Spleen (tissue), 11 donors: ENCODE data around the gene TIPARP. TPM values are rescaled to one million over a fixed set of nuclear protein-coding genes. Genes with fewer than 3 reads are reported as not detected.

ENCODE experiments used
- DNase-seq: peaks from one replicate; pipeline ENCODE4 v3.0.0-alpha.2; 2020
- H3K27ac ChIP-seq, 8 donors: fragments of 200-600 bp; sonication (generic) in 7 of 8; 1 replicate in 4 of 8; 2 replicates in 4 of 8; pipeline versions ENCODE4 v1.5.0 to v1.8.0; 2016 to 2021; ENCODE audit warnings: inconsistent platforms in 4 of 8, mild to moderate bottlenecking in 4 of 8, moderate library complexity in 1 of 8
- H3K27me3 ChIP-seq, 7 donors: fragments of 200-600 bp; sonication (generic) in 6 of 7; replicated peaks in 1 of 7; 1 replicate in 4 of 7; 2 replicates in 3 of 7; pipeline versions ENCODE4 v1.5.0 to v1.8.0; 2016 to 2021; ENCODE audit warnings: inconsistent platforms in 3 of 7, mild to moderate bottlenecking in 1 of 7
- H3K36me3 ChIP-seq, 6 donors: fragments of 200-600 bp; sonication (generic) in 5 of 6; 1 replicate in 4 of 6; 2 replicates in 2 of 6; pipeline versions ENCODE4 v1.5.0 to v1.8.0; 2016 to 2021; ENCODE audit warnings: inconsistent platforms in 2 of 6
- H3K4me1 ChIP-seq, 6 donors: fragments of 200-600 bp; sonication (generic) in 5 of 6; 1 replicate in 3 of 6; 2 replicates in 3 of 6; pipeline versions ENCODE4 v1.5.0 to v1.8.0; 2016 to 2021; ENCODE audit warnings: inconsistent platforms in 3 of 6
- H3K4me3 ChIP-seq, 8 donors: fragments of 200-600 bp; sonication (generic) in 7 of 8; 1 replicate in 4 of 8; 2 replicates in 4 of 8; pipeline versions ENCODE4 v1.5.0 to v1.8.0; 2016 to 2021; ENCODE audit warnings: inconsistent platforms in 4 of 8, mild to moderate bottlenecking in 4 of 8, moderate library complexity in 2 of 8
- H3K9me3 ChIP-seq, 8 donors: fragments of 200-600 bp; sonication (generic) in 7 of 8; 1 replicate in 4 of 8; 2 replicates in 4 of 8; pipeline versions ENCODE4 v1.5.0 to v1.8.0; 2016 to 2021; ENCODE audit warnings: inconsistent platforms in 4 of 8
- CTCF ChIP-seq, 11 experiments: fragments of 200-600 bp in 7 of 11; fragments of 450-650 bp in 4 of 11; sonication (generic) in 4 of 11; IDR thresholded peaks in 8 of 11; conservative IDR thresholded peaks in 3 of 11; 1 replicate in 7 of 11; 2 replicates in 4 of 11; pipeline versions ENCODE4 v1.4.0 to v1.8.0; 2016 to 2021; ENCODE audit warnings: antibody characterized with exemption in 11 of 11, inconsistent platforms in 4 of 11, mild to moderate bottlenecking in 1 of 11
- POLR2A ChIP-seq, 3 donors: fragments of 450-650 bp; IDR thresholded peaks; one replicate each; pipeline ENCODE4 v1.5.1; 2017; ENCODE audit warnings: antibody characterized with exemption in 3 of 3, mild to moderate bottlenecking in 1 of 3
- POLR2AphosphoS5 ChIP-seq, 3 donors: sonication (generic); formaldehyde crosslinking; IDR thresholded peaks; one replicate each; pipeline ENCODE4 v1.5.1; 2017; ENCODE audit warnings: antibody characterized with exemption in 3 of 3
- whole genome bisulfite sequencing, 5 donors: extraction: QIAGEN DNeasy Blood & Tissue Kit in 3 of 5; methylation state at CpG; one replicate each; pipeline versions ENCODE4 v1.1.5 to v1.1.7; 2013 to 2018; 5-methylcytosine and 5-hydroxymethylcytosine counted together
- intact Hi-C: fragments of 100-400 bp; cut with DNase I; formaldehyde crosslinking; loops from one replicate; pipeline ENCODE4 v1.15.0; 2023; ENCODE audit warnings: low total_unique reads
- polyA plus RNA-seq, 3 donors: library from polyadenylated mRNA; stranded (reverse); fragments of 200-250 nt; gene quantifications; one replicate each; pipeline ENCODE4 v1.2.1, GENCODE V29; 2013
- total RNA-seq, 7 donors: library from RNA; depleted of rRNA in 3 of 7; stranded (reverse); fragments of >200 nt in 3 of 7; fragmentation: NEBNext Ultra II Directional in 4 of 7; extraction: Animal tissue kit (Norgen Biotek cat#: 25700) in 4 of 7; gene quantifications; one replicate each; pipeline versions ENCODE4 v1.1.0 to v1.2.1, GENCODE V29; 2016 to 2021
- donor health status: healthy with polysubstance abuse.
- donor health status: DM: no; HTN: no; CAD: no; lungs with moderate emphysema.
- donor health status: DM: no; HTN: no; CAD: no.
- donor health status: Bipolar disorder and iron deficiency.
- donor health status: healthy.
- donor health status: DM: no; HTN: no; CAD: no.
- donor health status: DM: yes; HTN: yes; CAD: no.

Gene TIPARP
- total and polyA plus RNA-seq, 10 donors = 4.5 to 39.8 (median 25.1) TPM

GRCh38 chr3:156632601-156633000, 41.8 kb upstream of the TIPARP start:
- Histone ChIP-seq H3K36me3 (no peaks in the 10 kb centered on the region), H3K27ac (peak overlapping the region in 1 of 8 donors; percentile 9), H3K4me1 (no peaks in the 10 kb centered on the region), H3K27me3 (no peaks in the 10 kb centered on the region), H3K4me3 (no peak overlapping the region), H3K9me3 (no peaks in the 10 kb centered on the region)
- no peak for DNase-seq
- TF ChIP-seq POLR2AphosphoS5 (IDR thresholded peaks at IDR 0.05) = no peak
- no peak for TF ChIP-seq CTCF (IDR thresholded peaks at IDR 0.05 in 8 of 11, conservative IDR thresholded peaks at IDR 0.05 in 3 of 11)
- TF ChIP-seq POLR2A (IDR thresholded peaks at IDR 0.05) = no peak
- WGBS, 5 donors = 80 to 91% (median 88%) methylated on average over 4 of the region's 4 CpGs
- intact Hi-C loops = no loop called here

- H3K27ac ChIP-seq = peak overlapping the region in 1 of 8 donors; percentile 4
- peak in 1 of 3 donors; percentile 8 for TF ChIP-seq POLR2AphosphoS5 (IDR thresholded peaks at IDR 0.05)
- no peak for TF ChIP-seq CTCF (IDR thresholded peaks at IDR 0.05 in 8 of 11, conservative IDR thresholded peaks at IDR 0.05 in 3 of 11)
- 72 to 89% (median 84%) methylated on average over 4 of the region's 4 CpGs for WGBS, 5 donors
- no peaks in the 10 kb centered on the region for H3K4me1 ChIP-seq
- no peaks in the 10 kb centered on the region for H3K9me3 ChIP-seq
- intact Hi-C loops = no loop called here
- no peak overlapping the region for H3K4me3 ChIP-seq
- DNase-seq = no peak
- no peaks in the 10 kb centered on the region for H3K27me3 ChIP-seq
- H3K36me3 ChIP-seq = no peaks in the 10 kb centered on the region
Measured at GRCh38 chr3:156633335-156633734, 41.1 kb upstream of the TIPARP start.

GRCh38 chr3:156635034-156635433, 39.4 kb upstream of the TIPARP start:
- H3K27me3 ChIP-seq = no peaks in the 10 kb centered on the region
- TF ChIP-seq POLR2A (IDR thresholded peaks at IDR 0.05) (no peak), CTCF (IDR thresholded peaks at IDR 0.05 in 8 of 11, conservative IDR thresholded peaks at IDR 0.05 in 3 of 11) (no peak), POLR2AphosphoS5 (IDR thresholded peaks at IDR 0.05) (no peak)
- WGBS, 5 donors = 66 to 85% (median 78%) methylated on average over 3 of the region's 3 CpGs
- H3K27ac ChIP-seq = peak overlapping the region in 2 of 8 donors; percentile 2 to 34
- H3K4me1 ChIP-seq = no peaks in the 10 kb centered on the region
- H3K36me3 ChIP-seq = no peaks in the 10 kb centered on the region
- intact Hi-C loops = no loop called here
- H3K9me3 ChIP-seq = no peaks in the 10 kb centered on the region
- DNase-seq = no peak
- no peak overlapping the region for H3K4me3 ChIP-seq

- Histone ChIP-seq H3K27me3 (no peaks in the 10 kb centered on the region), H3K9me3 (no peaks in the 10 kb centered on the region), H3K4me1 (no peaks in the 10 kb centered on the region), H3K36me3 (no peaks in the 10 kb centered on the region), H3K27ac (no peak overlapping the region), H3K4me3 (no peak overlapping the region)
- WGBS, 5 donors = 31 to 46% (median 44%) methylated on average over 3 of the region's 3 CpGs
- no peak for DNase-seq
- intact Hi-C loops = no loop called here
- TF ChIP-seq POLR2A (IDR thresholded peaks at IDR 0.05) (no peak), CTCF (IDR thresholded peaks at IDR 0.05 in 8 of 11, conservative IDR thresholded peaks at IDR 0.05 in 3 of 11) (no peak), POLR2AphosphoS5 (IDR thresholded peaks at IDR 0.05) (no peak)
Measured at GRCh38 chr3:156635973-156636372, 38.4 kb upstream of the TIPARP start.
